Amniotic stem cell (primary cell): Measurements from ENCODE around the gene FBXL16.
A peak's percentile ranks its signal among the peaks of the same experiment; 100 is the strongest.

ENCODE experiments used
- DNase-seq: peaks from one replicate; lab custom pipeline; 2025; lab: John Stamatoyannopoulos, UW

The FBXL16 gene

DNA sequence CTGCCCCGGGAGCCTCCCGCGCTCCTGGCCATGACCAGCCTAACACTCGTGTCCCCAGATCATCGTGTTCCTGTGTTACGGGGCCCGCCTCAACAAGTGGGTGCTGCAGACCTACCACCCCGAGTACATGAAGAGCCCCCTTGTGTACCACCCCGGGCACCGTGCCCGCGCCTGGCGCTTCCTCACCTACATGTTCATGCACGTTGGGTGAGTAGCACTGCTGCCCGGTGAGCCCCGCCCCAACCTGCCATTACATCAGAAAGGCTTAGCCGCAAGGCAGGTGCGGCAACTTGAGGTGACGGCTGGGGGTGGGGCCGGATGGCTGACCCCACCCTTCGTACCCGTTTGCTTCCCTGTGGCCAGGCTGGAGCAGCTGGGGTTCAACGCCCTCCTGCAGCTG, 28.7 kb downstream of the FBXL16 start:
- DNase-seq: no peak

- no peak for DNase-seq
Observed at GRCh38 chr16:676565-676902, 29.1 kb downstream of the FBXL16 start.

DNA sequence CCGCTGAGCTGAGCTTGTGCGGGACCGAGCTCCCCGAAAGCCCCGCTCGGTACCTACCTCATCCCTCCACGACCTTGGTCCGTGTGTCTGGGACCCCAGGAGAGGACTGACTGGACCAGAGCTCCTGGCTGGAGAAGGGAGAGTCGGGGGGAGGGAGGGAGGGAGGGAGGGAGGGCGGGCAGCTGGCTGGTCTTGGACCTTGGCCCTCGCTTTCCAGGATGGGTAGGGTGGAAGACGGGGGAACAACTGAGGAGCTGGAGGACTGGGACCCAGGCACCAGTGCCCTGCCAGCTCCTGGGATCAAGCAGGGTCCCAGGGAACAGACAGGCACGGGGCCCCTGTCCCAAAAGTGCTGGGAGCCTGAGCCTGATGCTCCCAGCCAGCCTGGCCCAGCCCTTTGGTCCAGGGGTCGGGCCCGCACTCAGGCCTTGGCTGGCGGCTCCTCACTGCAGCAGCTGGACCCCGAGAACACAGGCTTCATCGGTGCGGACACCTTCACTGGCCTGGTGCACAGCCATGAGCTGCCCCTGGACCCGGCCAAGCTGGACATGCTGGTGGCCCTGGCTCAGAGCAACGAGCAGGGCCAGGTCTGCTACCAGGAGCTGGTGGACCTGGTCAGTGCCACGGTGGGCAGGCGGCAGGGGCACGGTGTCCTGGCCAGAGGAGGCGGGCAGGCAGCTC, 29.6 kb downstream of the FBXL16 start:
- no peak for DNase-seq

GRCh38 chr16:674968-675883, 30.4 kb downstream of the FBXL16 start, which contains the start of gene RHBDL1:
RHBDL1 (plus strand) TSS chr16:675671; CDS start chr16:675791, 120 bp downstream.
- no peak for DNase-seq

DNA sequence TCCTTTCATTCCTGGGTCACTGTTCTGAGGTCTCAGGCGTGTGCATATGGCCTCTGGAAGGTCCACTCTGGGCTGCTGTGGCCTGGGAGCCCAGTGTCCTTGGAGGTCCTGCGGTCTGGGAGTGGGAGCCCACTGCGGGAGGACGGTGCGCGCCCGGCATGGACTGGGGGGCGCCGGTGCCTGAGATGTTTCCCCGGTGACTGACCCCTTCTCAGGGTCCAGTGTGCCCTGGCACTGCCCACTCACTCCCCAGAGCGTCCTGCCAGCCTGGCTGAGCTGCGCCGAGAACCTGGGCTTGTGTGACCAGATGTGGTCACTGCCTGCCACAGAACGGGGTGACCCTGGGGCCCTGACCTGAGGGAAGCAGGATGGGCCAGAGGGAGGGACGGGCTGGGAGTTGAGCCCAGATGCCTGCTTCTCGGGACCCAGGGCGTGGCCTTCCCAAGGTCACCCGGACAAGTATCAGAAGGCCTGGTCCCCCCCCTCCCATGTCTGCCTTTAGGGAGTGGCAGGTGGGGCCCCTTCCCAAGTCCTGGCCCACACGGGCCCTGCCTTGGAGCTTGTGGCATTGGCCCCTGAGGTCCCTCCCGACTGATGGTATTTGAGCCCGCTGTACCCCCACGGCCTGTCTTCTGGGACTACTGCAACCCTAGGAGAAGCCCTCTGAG, 31.3 kb downstream of the FBXL16 start:
- DNase-seq: no peak

DNA sequence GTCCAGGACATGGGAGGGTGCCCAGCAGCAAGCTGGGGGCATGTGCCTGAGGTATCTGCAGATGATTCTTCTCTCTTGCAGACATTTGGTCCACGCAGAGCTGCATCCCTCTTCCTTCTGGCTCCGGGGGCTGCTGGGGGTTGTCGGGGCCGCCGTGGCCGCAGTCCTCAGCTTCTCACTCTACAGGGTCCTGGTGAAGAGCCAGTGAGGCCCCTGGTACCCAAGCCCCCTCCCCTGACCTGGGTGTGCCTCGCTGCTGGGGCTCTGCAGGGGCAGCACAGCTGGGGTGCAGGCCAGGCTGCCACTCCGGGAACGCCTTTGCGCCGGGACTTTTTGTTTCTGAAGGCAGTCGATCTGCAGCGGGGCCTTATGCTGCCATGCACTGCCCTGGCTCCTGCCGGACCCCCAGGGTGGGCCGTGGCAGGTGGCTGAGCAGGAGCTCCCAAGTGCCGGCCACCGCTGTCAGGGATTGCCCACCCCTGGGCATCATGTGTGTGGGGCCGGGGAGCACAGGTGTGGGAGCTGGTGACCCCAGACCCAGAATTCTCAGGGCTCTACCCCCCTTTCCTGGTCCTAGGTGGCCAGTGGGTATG, 32.1 kb downstream of the FBXL16 start:
- no peak for DNase-seq

GRCh38 chr16:672851-673250, 32.8 kb downstream of the FBXL16 start:
- DNase-seq: no peak

GRCh38 chr16:672371-672770, 33.2 kb downstream of the FBXL16 start:
- DNase-seq: no peak

- DNase-seq: no peak
Observed at GRCh38 chr16:671353-672131, 34.1 kb downstream of the FBXL16 start.

GRCh38 chr16:670485-671352, 34.9 kb downstream of the FBXL16 start:
- DNase-seq: no peak

DNA sequence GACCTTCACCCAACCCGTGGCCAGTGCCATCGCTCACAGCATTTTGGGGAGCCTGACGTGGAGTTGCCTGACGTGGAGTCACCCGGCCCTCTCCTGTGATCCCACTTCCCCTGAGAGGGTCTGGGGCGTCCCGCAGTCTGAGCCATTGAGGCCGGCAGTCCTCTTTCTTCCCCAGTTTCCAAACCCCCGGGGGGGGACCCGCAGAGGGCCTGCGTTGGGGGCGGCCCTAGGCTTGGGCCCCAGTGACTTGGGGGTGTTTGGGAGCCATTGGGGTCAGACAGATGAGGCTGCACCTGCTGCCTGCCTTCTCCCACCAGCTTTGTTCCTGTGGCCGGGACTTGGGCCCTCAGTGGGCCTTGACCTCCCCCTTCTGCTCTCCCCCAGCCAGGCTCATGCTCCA, 35.9 kb downstream of the FBXL16 start:
- no peak for DNase-seq

DNA sequence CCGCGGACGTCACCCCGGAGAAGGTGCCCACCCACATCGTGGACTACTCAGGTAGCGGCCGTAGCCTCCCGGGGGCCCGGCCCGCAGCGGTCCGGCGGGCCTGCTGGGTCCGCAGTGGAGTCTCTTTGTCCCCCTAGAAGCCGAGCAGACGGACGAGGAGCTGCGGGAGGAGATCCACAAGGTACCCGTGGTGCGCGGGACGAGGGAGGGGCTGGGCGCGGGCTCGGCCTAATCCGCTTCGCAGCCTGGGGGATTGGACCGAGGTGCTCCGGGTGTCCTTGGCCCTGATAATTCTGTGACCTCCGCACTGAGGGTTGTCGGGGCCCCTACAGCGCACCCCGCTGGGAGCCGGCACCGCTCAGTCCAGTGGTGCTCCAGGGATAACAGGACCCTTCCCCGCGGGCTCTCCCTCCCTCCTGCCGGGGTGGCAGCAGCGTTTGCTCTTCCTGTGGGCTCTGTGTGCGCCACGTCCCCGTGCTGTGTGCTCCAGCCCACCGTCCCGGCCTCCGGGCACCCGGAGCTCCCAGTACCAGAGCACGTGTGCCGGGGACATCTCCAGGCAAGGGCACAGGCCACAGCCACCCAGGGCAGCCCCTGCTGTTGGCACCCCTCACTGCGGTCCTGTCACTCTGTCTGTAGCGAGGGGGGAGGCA, 37.0 kb downstream of the FBXL16 start:
- DNase-seq: no peak

GRCh38 chr16:667780-668518, 37.7 kb downstream of the FBXL16 start, which contains the start of gene RHOT2:
RHOT2 (plus strand) TSS chr16:668132; CDS start chr16:668200, 68 bp downstream.
- DNase-seq: peak; percentile 79

- DNase-seq: no peak
Observed at GRCh38 chr16:667113-667779, 38.4 kb downstream of the FBXL16 start.

DNA sequence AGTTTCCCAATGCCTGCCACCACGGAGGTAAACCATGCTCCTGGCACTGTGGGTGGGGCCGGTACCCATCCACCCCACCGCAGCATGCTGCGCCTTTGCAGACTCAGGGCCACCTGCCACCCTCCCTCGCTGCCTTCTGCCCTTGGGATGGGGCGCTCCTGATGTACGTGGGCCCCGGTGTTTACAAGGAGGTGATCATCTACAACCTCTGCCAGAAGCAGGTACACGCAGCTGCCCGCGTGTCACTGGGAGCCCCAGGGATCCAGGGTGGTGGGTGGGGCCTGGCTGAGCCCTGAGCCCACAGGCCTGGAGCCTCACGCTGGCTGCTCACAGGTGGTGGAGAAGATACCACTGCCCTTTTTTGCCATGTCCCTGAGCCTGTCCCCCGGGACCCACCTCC, 39.0 kb downstream of the FBXL16 start:
- no peak for DNase-seq

GRCh38 chr16:662597-662996, 43.0 kb downstream of the FBXL16 start:
- no peak for DNase-seq

GRCh38 chr16:662095-662494, 43.5 kb downstream of the FBXL16 start:
- DNase-seq: no peak

DNA sequence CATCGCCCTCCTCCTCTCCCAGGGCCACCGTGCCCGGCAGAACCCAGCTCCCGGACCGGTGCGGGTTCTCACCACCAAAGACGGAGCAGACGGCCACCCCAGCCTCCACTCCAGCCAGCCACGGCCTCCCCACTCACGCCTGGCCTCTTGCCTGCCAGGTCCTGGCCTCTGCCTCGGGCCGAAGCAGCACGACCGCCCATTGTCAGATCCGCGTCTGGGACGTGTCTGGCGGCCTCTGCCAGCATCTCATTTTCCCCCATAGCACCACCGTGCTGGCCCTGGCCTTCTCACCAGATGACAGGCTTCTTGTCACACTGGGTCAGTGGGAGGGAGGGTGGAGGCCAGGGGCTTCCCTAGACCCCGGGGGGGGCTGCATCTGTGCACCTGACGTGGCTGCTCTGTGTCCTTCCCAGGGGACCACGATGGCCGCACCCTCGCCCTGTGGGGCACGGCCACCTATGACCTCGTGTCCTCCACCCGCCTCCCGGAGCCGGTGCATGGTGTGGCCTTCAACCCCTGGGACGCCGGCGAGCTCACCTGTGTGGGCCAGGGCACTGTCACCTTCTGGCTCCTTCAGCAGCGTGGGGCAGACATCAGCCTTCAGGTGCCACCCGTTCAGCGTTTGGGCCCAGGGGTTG, 44.3 kb downstream of the FBXL16 start:
- no peak for DNase-seq
